NCI-H146 treated with DMSO at 0.1 percent for 48 hours (cell line): ENCODE data around the gene NR2C2.

Source experiments
- DNase-seq: peaks from one replicate; lab custom pipeline; 2025; ENCODE audit not compliant: unreplicated experiment; lab: John Stamatoyannopoulos, UW

The NR2C2 gene

GRCh38 chr3:14921034-14921616 is 26.3 kb upstream of the NR2C2 start:
- DNase-seq: peak; percentile 15

DNA sequence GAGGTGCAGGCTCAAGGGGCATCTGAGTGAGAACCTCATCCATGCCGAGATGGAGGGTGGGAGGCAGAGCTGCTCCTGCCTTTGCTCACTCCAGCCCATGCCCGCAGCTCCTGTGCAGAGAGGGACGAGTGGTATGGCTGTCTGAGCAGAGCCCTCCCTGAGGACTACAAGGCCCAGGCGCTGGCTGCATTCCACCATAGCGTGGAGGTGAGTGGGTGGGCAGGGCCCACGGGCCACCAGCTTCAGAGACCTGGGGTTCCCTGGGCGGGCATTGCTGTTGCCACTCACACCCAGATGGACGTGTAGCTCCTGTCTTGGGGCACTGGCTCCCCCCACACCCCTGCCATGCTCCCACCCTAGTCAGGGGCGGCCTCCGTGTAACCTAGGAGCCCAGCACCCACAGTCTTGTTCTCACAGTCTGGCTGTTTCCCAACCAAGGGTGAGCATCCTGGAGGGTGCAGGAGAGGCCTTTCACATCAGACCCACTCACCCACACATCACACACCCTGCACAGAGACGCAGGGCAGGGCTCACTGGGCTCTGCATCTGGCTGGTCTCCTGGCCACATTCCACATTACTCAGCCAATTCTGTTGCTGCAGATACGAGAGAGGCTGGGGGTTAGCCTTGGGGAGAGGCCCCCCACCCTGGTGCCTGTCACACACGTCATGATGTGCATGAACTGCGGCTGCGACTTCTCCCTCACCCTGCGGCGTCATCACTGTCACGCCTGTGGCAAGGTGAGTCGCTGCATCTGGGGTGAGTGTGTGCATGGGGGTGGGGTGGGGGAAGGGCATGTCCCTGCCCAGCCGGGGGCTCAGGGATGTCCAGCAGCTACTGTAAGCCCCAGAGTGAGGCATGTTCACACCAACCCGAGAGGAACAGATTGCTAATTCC is 25.3 kb upstream of the NR2C2 start:
- DNase-seq: no peak

- DNase-seq: no peak
Measured at GRCh38 chr3:14922863-14923262, 24.5 kb upstream of the NR2C2 start.

GRCh38 chr3:14923476-14923875 is 23.9 kb upstream of the NR2C2 start:
- DNase-seq: no peak

DNA sequence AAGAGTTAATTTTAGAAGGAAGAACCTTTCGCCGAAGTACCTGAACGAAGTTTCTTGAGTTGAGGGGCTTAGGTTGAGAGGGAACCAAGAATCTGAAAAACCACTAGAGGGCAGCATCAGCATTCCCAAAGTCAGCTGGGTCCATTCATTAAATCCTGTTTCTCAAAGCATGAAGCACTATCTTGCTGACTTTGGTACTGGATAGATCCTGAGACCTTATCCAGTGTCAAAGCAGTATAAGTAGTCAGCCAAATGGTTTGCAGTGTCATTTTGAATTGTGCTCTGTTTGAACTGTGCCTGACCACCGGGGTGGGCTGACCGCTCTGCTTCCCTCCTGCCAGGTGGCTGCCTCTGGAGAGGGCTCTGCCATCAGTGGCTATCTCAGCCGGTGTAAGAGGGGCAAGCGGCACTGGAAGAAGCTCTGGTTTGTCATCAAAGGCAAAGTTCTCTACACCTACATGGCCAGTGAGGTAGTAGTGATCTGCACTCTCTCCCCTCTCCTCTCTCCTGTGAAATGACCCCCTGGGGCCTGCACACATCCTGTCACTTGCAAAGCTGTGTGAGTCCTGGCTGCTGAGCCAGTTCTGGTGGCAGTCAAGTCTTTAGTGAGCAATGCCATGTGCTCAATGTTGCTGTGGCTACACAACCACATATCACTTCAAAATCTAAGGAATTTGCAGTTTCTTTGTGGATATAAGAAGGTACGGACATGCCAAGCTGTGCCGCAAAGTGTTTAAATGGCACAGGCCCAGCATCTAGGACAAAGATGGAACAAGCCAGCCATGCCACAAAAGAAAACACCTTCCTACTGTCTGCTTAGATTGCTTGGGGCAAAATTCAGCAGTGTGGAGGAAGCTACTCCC is 21.4 kb upstream of the NR2C2 start:
- DNase-seq: peak; percentile 20

- DNase-seq: no peak
Measured at GRCh38 chr3:14926592-14926991, 20.8 kb upstream of the NR2C2 start.

DNA sequence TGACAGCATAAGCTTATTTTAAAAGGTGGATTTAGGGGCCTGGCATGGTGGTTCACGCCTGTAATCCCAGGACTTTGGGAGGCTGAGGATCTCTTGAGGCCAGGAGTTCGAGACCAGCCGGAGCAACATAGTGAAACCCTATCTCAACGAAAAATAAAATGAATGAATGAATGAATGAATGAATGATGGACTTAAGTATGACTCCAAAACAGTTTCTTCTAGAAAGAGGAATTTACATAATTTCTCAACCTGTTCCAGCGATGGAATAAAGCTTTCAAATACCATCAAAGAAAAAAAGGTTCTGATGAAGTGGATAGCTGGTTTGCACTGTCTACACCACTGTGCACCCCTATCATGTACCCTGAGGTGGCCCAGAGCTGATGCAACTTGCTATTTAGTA is 20.1 kb upstream of the NR2C2 start:
- no peak for DNase-seq

GRCh38 chr3:14929310-14930074 is 17.9 kb upstream of the NR2C2 start:
- DNase-seq: no peak

- no peak for DNase-seq
Measured at GRCh38 chr3:14933820-14934425, 13.5 kb upstream of the NR2C2 start.

DNA sequence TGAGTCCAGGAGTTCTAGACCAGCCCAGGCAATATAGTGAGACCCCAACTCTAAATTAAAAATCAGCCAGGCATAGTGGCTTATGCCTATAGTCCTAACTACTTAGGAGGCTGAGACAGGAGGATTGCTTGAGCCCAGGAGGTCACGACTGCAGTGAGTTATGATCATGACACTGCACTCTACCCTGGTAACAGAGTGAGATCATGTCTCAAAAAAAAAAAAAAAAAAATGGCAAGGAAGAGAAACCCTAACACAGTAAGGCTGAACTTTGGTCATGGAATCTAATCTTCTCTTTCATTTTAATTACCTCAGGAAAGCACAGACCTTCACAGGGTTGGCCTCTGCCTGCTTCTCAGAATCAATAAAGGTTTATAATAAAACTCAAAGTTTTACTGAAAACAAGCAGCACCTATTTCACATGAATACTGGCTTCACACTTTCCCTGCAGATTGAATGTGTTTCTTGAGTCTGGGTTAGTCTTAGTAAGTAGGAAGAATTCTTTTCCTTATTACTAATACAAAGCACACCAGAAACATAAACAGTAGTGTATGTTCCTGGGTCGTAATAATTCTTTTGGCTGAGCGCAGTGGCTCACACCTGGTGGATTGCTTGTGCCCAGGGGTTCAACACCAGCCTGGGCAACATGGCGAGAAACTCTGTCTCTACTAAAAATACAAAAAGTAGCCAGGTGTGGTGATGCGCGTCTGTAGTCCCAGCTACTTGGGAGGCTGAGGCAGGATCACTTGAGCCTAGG is 11.6 kb upstream of the NR2C2 start:
- DNase-seq: no peak

- no peak for DNase-seq
Measured at GRCh38 chr3:14938954-14939353, 8.4 kb upstream of the NR2C2 start.

- DNase-seq: no peak
Measured at GRCh38 chr3:14941871-14942270, 5.5 kb upstream of the NR2C2 start.

DNA sequence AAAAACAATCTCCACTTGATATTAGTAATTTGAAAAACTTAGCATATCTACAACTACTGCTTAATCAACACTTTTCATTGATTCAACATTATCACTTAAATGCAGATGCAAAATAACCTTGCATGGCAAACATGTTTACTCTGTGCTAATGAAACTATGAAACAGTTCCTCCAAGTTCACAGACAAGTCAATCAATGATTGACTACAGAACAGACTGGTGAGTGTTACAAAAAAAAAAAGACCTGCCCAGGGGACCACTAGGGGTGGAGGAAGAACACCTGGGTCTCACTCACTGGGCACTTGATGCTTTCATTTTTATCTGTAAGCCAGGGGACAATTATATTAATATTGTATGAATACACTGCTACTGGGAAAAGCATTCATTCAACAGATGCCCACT is 4.3 kb upstream of the NR2C2 start:
- DNase-seq: no peak

- no peak for DNase-seq
Measured at GRCh38 chr3:14946236-14946635, 1.1 kb upstream of the NR2C2 start.

- no peak for DNase-seq
Measured at GRCh38 chr3:14946739-14947099, 664 bp upstream of the NR2C2 start.

DNA sequence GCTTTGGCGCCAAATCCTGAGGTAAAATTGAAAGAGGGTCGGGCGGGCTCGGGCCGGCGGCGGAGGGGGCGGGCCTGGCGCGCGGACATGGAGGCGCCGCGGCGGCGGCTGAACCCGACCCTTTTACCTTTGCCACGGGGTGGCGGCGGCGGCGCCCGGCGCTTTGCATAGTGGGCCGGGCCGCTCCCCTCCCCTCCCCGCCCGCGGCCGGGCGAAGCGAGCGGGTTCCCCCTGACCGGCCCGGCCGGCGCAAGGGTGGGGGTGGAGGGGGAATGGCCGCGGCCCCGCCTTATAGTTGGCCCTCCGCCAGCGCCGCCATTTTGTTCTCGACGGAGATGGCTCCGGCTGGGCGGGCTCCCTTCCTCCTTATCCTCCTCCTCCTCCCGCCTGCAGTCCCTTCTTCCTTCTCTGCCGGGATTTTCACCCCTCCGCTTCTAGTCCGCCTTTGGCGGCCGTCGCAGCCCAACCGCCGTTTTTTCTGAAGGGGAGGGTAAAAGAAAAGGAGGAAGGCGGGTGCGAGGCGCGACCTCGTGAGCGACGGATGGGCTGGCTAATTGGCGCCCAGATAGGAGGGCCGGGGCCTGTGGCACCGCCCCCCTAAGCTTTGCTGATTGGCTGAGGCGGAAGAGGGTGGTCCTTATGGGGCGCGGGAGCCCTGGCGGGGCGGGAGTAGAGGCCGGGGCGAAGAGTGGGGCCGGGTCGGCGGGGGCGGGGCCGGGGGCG is 664 bp downstream of the NR2C2 start:
- peak; percentile 82 for DNase-seq

DNA sequence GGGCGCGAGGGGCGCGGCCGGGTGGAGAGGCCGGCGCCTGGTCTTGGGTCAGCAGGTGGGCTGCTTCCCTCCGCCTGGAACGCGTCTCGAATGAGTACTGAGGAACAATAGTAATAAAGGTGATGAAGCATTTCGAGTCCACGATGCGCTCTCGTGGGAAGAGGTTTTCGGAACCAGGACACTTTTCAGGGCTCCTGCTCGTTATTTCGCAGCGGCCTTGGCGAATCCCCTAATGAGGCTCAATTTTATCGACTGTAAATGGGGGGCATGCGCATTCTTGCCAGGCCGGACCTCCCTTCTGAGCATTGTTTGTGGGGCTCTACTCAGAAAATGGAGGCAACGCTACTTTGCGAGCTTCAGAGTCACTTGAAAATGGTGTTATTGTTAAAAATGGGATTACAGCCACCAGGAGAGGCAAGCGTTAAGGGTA is 1.2 kb downstream of the NR2C2 start:
- DNase-seq: no peak

DNA sequence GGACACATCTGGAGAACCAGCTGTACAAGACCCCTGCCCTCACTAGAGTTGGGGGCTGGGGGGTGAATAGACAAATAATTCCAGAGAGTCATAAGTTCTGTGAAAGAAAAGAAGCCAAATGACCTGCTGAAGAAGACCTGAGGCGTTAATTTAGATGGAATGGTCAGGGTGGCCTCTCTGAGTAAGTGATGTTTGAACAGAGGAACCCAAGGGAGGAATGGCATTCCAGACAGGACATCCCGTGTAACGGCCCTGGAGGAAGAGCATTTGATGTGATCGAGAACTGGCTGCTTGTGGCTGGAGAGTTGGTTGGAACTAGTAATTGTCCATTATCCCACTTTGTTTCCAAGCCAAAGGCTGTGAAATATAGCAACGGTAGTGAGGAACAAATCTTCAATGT is 1.7 kb downstream of the NR2C2 start:
- no peak for DNase-seq

GRCh38 chr3:14950274-14950673 is 2.9 kb downstream of the NR2C2 start:
- no peak for DNase-seq
